ENCODE results near the gene MGAT5. TPM values are rescaled to one million over a fixed set of nuclear protein-coding genes. Genes with fewer than 3 reads are reported as not detected.

Gene MGAT5
- total RNA-seq, 1 donor from 2014 or later = 98.7 TPM

DNA sequence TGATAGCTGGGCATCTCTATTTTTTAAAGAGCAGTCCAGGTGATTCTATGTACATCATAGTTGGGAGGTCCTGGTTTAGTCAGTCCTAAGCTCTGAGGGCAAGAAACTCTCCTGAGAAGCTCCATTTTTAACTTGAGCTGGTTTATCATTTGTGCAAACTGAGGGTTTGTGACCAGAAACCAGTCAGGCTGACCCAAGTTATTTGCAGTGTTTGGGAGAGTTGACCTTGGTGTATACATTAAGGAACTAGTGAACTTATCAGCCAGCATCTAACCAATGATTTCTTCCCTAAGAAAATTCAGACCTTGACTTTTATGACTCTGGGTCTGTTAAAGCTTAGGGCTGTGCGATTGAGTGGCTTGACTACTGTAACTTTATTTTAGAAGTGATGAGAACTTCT is 10.6 kb upstream of the MGAT5 start:
- Histone ChIP-seq H3K4me1 (peaks cover 80% of the 10 kb centered on the region), H3K4me3 (no peak overlapping the region), H3K9me3 (replicated peaks) (no peaks in the 10 kb centered on the region), H3K27me3 (ENCODE audit: low read depth) (no peaks in the 10 kb centered on the region), H3K27ac (replicated peaks) (no peak overlapping the region), H3K36me3 (no peaks in the 10 kb centered on the region)
- TF ChIP-seq, protein P1, sequence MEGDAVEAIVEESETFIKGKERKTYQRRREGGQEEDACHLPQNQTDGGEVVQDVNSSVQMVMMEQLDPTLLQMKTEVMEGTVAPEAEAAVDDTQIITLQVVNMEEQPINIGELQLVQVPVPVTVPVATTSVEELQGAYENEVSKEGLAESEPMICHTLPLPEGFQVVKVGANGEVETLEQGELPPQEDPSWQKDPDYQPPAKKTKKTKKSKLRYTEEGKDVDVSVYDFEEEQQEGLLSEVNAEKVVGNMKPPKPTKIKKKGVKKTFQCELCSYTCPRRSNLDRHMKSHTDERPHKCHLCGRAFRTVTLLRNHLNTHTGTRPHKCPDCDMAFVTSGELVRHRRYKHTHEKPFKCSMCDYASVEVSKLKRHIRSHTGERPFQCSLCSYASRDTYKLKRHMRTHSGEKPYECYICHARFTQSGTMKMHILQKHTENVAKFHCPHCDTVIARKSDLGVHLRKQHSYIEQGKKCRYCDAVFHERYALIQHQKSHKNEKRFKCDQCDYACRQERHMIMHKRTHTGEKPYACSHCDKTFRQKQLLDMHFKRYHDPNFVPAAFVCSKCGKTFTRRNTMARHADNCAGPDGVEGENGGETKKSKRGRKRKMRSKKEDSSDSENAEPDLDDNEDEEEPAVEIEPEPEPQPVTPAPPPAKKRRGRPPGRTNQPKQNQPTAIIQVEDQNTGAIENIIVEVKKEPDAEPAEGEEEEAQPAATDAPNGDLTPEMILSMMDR (IDR thresholded peaks at IDR 0.05; ENCODE audit: borderline replicate concordance) = no peak
- intact Hi-C loops (cut with micrococcal nuclease) = loop anchor here (10.0 kb wide), 2 partner anchors 128 to 172 kb away; no protein-coding TSS in a partner anchor
- DNase-seq = no peak

- no peaks in the 10 kb centered on the region for H3K27me3 ChIP-seq (ENCODE audit: low read depth)
- intact Hi-C loops (cut with micrococcal nuclease) = loop anchor here (10.0 kb wide), 2 partner anchors 129 to 171 kb away; no protein-coding TSS in a partner anchor
- no peak overlapping the region for H3K27ac ChIP-seq (replicated peaks)
- no peak for DNase-seq
- no peak overlapping the region for H3K4me3 ChIP-seq
- H3K36me3 ChIP-seq = no peaks in the 10 kb centered on the region
- H3K9me3 ChIP-seq (replicated peaks) = no peaks in the 10 kb centered on the region
- TF ChIP-seq, protein P1 (IDR thresholded peaks at IDR 0.05; ENCODE audit: borderline replicate concordance) = no peak
- H3K4me1 ChIP-seq = peaks cover 88% of the 10 kb centered on the region
These were observed 9.8 kb upstream of the MGAT5 start for GRCh38 chr2:134244086-134244485.

DNA sequence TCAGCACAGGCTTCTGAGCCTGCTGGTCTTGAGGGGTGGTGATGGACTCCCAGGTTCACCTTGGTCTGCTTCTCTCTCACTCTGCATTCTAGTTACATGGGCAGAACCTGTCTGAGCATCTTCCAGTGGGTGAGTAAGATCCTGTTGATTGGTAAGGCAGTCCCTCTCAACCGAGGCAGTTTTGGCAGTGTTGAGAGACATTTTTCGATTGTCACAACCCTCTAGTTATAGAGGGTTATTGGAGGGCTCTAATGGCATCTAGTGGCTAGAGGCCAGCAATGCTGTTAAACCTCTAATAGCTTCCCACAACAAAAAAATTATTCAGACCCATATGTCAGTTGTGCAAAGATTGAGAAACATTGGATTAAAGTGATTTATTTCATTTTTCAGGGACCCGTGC is 9.3 kb upstream of the MGAT5 start:
- Histone ChIP-seq H3K27ac (replicated peaks) (no peak overlapping the region), H3K9me3 (replicated peaks) (no peaks in the 10 kb centered on the region), H3K36me3 (no peaks in the 10 kb centered on the region), H3K4me1 (peaks cover 90% of the 10 kb centered on the region), H3K27me3 (ENCODE audit: low read depth) (no peaks in the 10 kb centered on the region), H3K4me3 (no peak overlapping the region)
- intact Hi-C loops (cut with micrococcal nuclease) = loop anchor here (10.0 kb wide), 2 partner anchors 130 to 170 kb away; no protein-coding TSS in a partner anchor
- DNase-seq = no peak
- TF ChIP-seq, protein P1 (IDR thresholded peaks at IDR 0.05; ENCODE audit: borderline replicate concordance) = no peak

- intact Hi-C loops (cut with micrococcal nuclease) = loop anchor here (10.0 kb wide), 2 partner anchors 131 to 169 kb away; no protein-coding TSS in a partner anchor
- peak overlapping the region; percentile 36 for H3K27ac ChIP-seq (replicated peaks)
- peaks cover 91% of the 10 kb centered on the region for H3K4me1 ChIP-seq
- H3K4me3 ChIP-seq = no peak overlapping the region
- H3K9me3 ChIP-seq (replicated peaks) = no peaks in the 10 kb centered on the region
- peak; percentile 72 for DNase-seq
- TF ChIP-seq, protein P1 (IDR thresholded peaks at IDR 0.05; ENCODE audit: borderline replicate concordance) = peak; percentile 73
- H3K36me3 ChIP-seq = no peaks in the 10 kb centered on the region
- no peaks in the 10 kb centered on the region for H3K27me3 ChIP-seq (ENCODE audit: low read depth)
These were observed 8.4 kb upstream of the MGAT5 start for GRCh38 chr2:134245340-134245984.

DNA sequence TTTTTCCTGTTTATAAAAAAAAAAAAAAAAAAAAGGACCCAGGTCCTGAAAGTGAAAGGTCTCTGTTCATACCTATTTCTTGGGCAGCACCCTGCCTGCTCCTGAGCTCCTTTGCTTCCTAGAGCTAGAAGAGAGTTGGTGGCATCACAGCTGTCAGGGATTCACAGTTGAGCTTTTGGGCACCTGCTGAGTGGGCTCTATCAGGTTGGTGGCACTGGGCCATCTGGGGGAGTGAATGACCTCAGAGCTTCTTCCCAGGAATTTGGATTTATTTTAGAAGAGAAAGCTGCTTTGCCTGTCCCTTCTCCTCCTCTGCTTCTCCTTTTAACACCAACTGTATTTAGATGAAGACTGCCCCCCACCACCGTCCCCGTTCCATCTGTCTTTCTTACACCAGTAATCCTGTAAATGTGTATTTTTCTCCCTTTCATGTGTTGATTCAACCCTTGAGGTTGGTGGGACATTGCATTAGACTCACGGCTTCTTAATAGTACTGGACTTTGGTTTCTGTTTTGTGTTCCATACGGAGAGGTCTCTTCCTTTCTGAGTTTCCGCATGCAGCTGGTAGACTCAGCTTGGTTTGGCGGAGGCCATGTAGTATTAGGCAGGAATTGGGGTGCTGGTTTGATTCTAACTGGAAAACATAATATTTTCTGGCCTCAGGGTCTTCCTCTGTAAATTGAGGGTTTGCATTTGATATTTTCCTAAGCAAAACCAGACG is 7.6 kb upstream of the MGAT5 start:
- Histone ChIP-seq H3K36me3 (no peaks in the 10 kb centered on the region), H3K9me3 (replicated peaks) (no peaks in the 10 kb centered on the region), H3K4me1 (peaks cover 92% of the 10 kb centered on the region), H3K27ac (replicated peaks) (peak overlapping the region; percentile 50), H3K27me3 (ENCODE audit: low read depth) (no peaks in the 10 kb centered on the region), H3K4me3 (no peak overlapping the region)
- intact Hi-C loops (cut with micrococcal nuclease) = loop anchor here (10.0 kb wide), 2 partner anchors 132 to 168 kb away; no protein-coding TSS in a partner anchor
- TF ChIP-seq, protein P1 (IDR thresholded peaks at IDR 0.05; ENCODE audit: borderline replicate concordance) = no peak
- no peak for DNase-seq

Data from left ventricle myocardium inferior (tissue), 1 donor.